IMR-90 (cell line): Measurements from ENCODE around the gene ACIN1. TPM values are rescaled to one million over a fixed set of nuclear protein-coding genes. Genes with fewer than 3 reads are reported as not detected.

Source experiments
- ATAC-seq: fragments of 200-7000 bp; cut with Tn5 transposase; 2 replicates; pipeline ENCODE4 v1.9.1; 2020; ENCODE audit warnings: low read depth, mild to moderate bottlenecking, moderate library complexity
- BruUV-seq: library from RNA; stranded (reverse); fragments of 400-500 nt; replicated peaks from 2 replicates; lab custom pipeline; 2021; lab: Mats Ljungman, UMichigan
- CTCF ChIA-PET: fragments of 300-600 bp; formaldehyde crosslinking; extraction: SDS; loops from one replicate; lab custom pipeline; 2021; ENCODE audit warnings: antibody characterized with exemption; lab: Yijun Ruan, JAX
- POLR2A ChIA-PET: fragments of 300-600 bp; sonication (Branson Sonifier 250); formaldehyde crosslinking; loops from one replicate; lab custom pipeline; 2022; ENCODE audit warnings: antibody characterized with exemption; ENCODE audit not compliant: unreplicated experiment; lab: Charles Lee
- DNase-seq: peaks from one replicate; pipeline ENCODE4 v3.0.0; 2013
- H2AFZ ChIP-seq: replicated peaks from 2 replicates; pipeline ENCODE3; 2013; ENCODE audit warnings: low read length, mild to moderate bottlenecking; ENCODE audit not compliant: poor library complexity
- H2AK5ac ChIP-seq: 2 replicates; pipeline ENCODE4 v1.6.1; 2013; ENCODE audit warnings: low read depth, low read length, inconsistent platforms
- H2AK9ac ChIP-seq: replicated peaks from 2 replicates; pipeline ENCODE3; 2013; ENCODE audit warnings: mild to moderate bottlenecking, low read depth, low read length, moderate library complexity; ENCODE audit not compliant: poor library complexity
- H2BK120ac ChIP-seq: 2 replicates; pipeline ENCODE4 v1.6.1; 2013; ENCODE audit warnings: low read depth, low read length, inconsistent platforms
- H2BK15ac ChIP-seq: 3 replicates; pipeline ENCODE4 v1.6.1; 2013; ENCODE audit warnings: low read depth, low read length, inconsistent platforms
- H2BK20ac ChIP-seq: 2 replicates; pipeline ENCODE4 v1.6.1; 2013; ENCODE audit warnings: low read depth, mild to moderate bottlenecking, inconsistent platforms, low read length, moderate library complexity
- H2BK5ac ChIP-seq: 2 replicates; pipeline ENCODE4 v1.6.1; 2013; ENCODE audit warnings: mild to moderate bottlenecking, low read depth, low read length, inconsistent platforms; ENCODE audit not compliant: poor library complexity, severe bottlenecking
- H3K14ac ChIP-seq: replicated peaks from 2 replicates; pipeline ENCODE4 v1.6.1; 2013; ENCODE audit warnings: low read depth, low read length, inconsistent platforms
- H3K18ac ChIP-seq: 2 replicates; pipeline ENCODE4 v1.6.1; 2013; ENCODE audit warnings: low read depth, low read length, control low read depth
- H3K23ac ChIP-seq: 2 replicates; pipeline ENCODE4 v1.6.1; 2013; ENCODE audit warnings: low read depth, low read length, inconsistent platforms
- H3K27ac ChIP-seq: 2 replicates; pipeline ENCODE4 v1.5.1; 2013; ENCODE audit warnings: mild to moderate bottlenecking, control low read depth, low read length; ENCODE audit not compliant: insufficient read depth
- H3K27me3 ChIP-seq: 2 replicates; pipeline ENCODE4 v1.6.1; 2013; ENCODE audit warnings: low read length; ENCODE audit not compliant: control insufficient read depth, insufficient read depth
- H3K36me3 ChIP-seq: 2 replicates; pipeline ENCODE4 v1.6.1; 2013; ENCODE audit warnings: low read length, mixed read lengths; ENCODE audit not compliant: control insufficient read depth, insufficient read depth
- H3K4ac ChIP-seq: 2 replicates; pipeline ENCODE4 v1.6.1; 2013; ENCODE audit warnings: low read depth, low read length, inconsistent platforms
- H3K4me1 ChIP-seq: 2 replicates; pipeline ENCODE4 v1.6.1; 2013; ENCODE audit warnings: low read length, mixed read lengths; ENCODE audit not compliant: control insufficient read depth, insufficient read depth
- H3K4me2 ChIP-seq: 2 replicates; pipeline ENCODE4 v1.6.1; 2013; ENCODE audit warnings: low read depth, mild to moderate bottlenecking, control low read depth, low read length, moderate library complexity
- H3K4me3 ChIP-seq: 2 replicates; pipeline ENCODE4 v1.5.1; 2013; ENCODE audit warnings: low read depth, mild to moderate bottlenecking, control low read depth, low read length, moderate library complexity; ENCODE audit not compliant: insufficient read depth
- H3K56ac ChIP-seq: 2 replicates; pipeline ENCODE4 v1.6.1; 2013; ENCODE audit warnings: low read length, inconsistent platforms; ENCODE audit not compliant: insufficient read depth; ENCODE audit errors: extremely low read depth
- H3K79me1 ChIP-seq, 2 experiments: 2 replicates each; pipeline ENCODE4 v1.6.1; 2013; ENCODE audit warnings: low read length in 2 of 2, inconsistent platforms in 1 of 2, low read depth in 1 of 2
- H3K9ac ChIP-seq: 2 replicates; pipeline ENCODE4 v1.6.1; 2013; ENCODE audit warnings: low read depth, low read length, control low read depth
- H3K9me1 ChIP-seq: 2 replicates; pipeline ENCODE4 v1.6.1; 2013; ENCODE audit warnings: low read length, inconsistent platforms; ENCODE audit not compliant: insufficient read depth
- H3K9me3 ChIP-seq: 2 replicates; pipeline ENCODE4 v1.6.1; 2013; ENCODE audit warnings: low read length; ENCODE audit not compliant: control insufficient read depth, insufficient read depth
- H4K20me1 ChIP-seq: 2 replicates; pipeline ENCODE4 v1.6.1; 2013; ENCODE audit warnings: low read length, inconsistent platforms; ENCODE audit not compliant: insufficient read depth
- H4K5ac ChIP-seq: 2 replicates; pipeline ENCODE4 v1.6.1; 2013; ENCODE audit warnings: mild to moderate bottlenecking, low read depth, low read length, control low read depth
- H4K8ac ChIP-seq, 2 experiments: 2 replicates each; pipeline ENCODE4 v1.6.1; 2013; ENCODE audit warnings: low read depth in 2 of 2, low read length in 2 of 2, control low read depth in 1 of 2, inconsistent platforms in 1 of 2
- H4K91ac ChIP-seq: 2 replicates; pipeline ENCODE4 v1.6.1; 2013; ENCODE audit warnings: low read depth, low read length, inconsistent platforms; ENCODE audit not compliant: insufficient read depth
- BHLHE40 ChIP-seq: fragments of 150-350 bp; IDR thresholded peaks from 2 replicates; pipeline ENCODE4 v1.6.1; 2016; ENCODE audit warnings: mild to moderate bottlenecking, low read depth, low read length
- CEBPB ChIP-seq: IDR thresholded peaks from 2 replicates; pipeline ENCODE4 v1.6.1; 2012; ENCODE audit warnings: low read depth, low read length, improper control_type of control experiment
- CHD1 ChIP-seq: IDR thresholded peaks from 2 replicates; pipeline ENCODE4 v1.6.1; 2012; ENCODE audit warnings: low read depth, low read length, improper control_type of control experiment
- FOS ChIP-seq: fragments of 150-350 bp; IDR thresholded peaks from 2 replicates; pipeline ENCODE4 v1.6.1; 2016; ENCODE audit warnings: low read depth, low read length
- MAZ ChIP-seq: IDR thresholded peaks from 2 replicates; pipeline ENCODE4 v1.6.1; 2012; ENCODE audit warnings: low read depth, mild to moderate bottlenecking, low read length, improper control_type of control experiment, moderate library complexity, borderline replicate concordance
- MXI1 ChIP-seq: IDR thresholded peaks from 2 replicates; pipeline ENCODE4 v1.6.1; 2012; ENCODE audit warnings: low read depth, mild to moderate bottlenecking, low read length, moderate library complexity, borderline replicate concordance
- POLR2A ChIP-seq: IDR thresholded peaks from 2 replicates; pipeline ENCODE4 v1.6.1; 2012; ENCODE audit warnings: mild to moderate bottlenecking, low read depth, low read length
- RAD21 ChIP-seq: IDR thresholded peaks from 2 replicates; pipeline ENCODE4 v1.6.1; 2012; ENCODE audit warnings: low read length, improper control_type of control experiment
- RFX5 ChIP-seq: IDR thresholded peaks from 2 replicates; pipeline ENCODE4 v1.8.0; 2012; ENCODE audit warnings: low read depth, mild to moderate bottlenecking, low read length, moderate library complexity
- USF2 ChIP-seq: fragments of 150-350 bp; IDR thresholded peaks from 2 replicates; pipeline ENCODE4 v1.6.1; 2017; ENCODE audit warnings: mild to moderate bottlenecking, antibody characterized with exemption, low read length, low read depth
- WGBS, 2 experiments: methylation state at CpG; one replicate each; pipeline versions ENCODE4 v1.1.5 to v1.1.7; 2013; ENCODE audit warnings: missing lambda C conversion rate in 2 of 2; ENCODE audit not compliant: insufficient read length in 1 of 2; ENCODE audit errors: extremely low coverage in 2 of 2; 5-methylcytosine and 5-hydroxymethylcytosine counted together
- dilution Hi-C: fragments of 300-500 bp; cut with HindIII; formaldehyde crosslinking; loops from one replicate; pipeline ENCODE4 v1.14.3; 2018; ENCODE audit warnings: low sequenced_read_pairs; ENCODE audit not compliant: unreplicated experiment
- in situ Hi-C: fragments of 300-500 bp; cut with MboI; formaldehyde crosslinking; loops from 3 replicates; pipeline ENCODE4 v1.14.3; 2019; ENCODE audit warnings: low sequenced_read_pairs, inconsistent platforms, mixed read lengths
- intact Hi-C: fragments of 100-400 bp; cut with micrococcal nuclease; formaldehyde crosslinking; loops from 2 replicates; pipeline ENCODE4 v1.10.0; 2022
- polyA plus RNA-seq, 3 experiments: library from polyadenylated mRNA; depleted of rRNA; stranded (reverse); fragments of >200 nt; gene quantifications; 2 replicates each; pipeline ENCODE4 v1.2.3, GENCODE V29; 2012; ENCODE audit warnings: low replicate concordance in 1 of 3
- total RNA-seq: library from RNA; depleted of rRNA; stranded (reverse); fragments of >200 nt; gene quantifications from 2 replicates; pipeline ENCODE4 v1.2.3, GENCODE V29; 2012
- TF ChIP-seq, protein P1 (sequence below): conservative IDR thresholded peaks from 2 replicates; pipeline ENCODE4 v1.5.1; 2012; ENCODE audit warnings: mild to moderate bottlenecking, low read depth, low read length, improper control_type of control experiment

ACIN1 gene
- total and polyA plus RNA-seq, 2 of the 4 experiments (the other 2 are of a cell fraction), result 73.8 to 185 TPM

DNA sequence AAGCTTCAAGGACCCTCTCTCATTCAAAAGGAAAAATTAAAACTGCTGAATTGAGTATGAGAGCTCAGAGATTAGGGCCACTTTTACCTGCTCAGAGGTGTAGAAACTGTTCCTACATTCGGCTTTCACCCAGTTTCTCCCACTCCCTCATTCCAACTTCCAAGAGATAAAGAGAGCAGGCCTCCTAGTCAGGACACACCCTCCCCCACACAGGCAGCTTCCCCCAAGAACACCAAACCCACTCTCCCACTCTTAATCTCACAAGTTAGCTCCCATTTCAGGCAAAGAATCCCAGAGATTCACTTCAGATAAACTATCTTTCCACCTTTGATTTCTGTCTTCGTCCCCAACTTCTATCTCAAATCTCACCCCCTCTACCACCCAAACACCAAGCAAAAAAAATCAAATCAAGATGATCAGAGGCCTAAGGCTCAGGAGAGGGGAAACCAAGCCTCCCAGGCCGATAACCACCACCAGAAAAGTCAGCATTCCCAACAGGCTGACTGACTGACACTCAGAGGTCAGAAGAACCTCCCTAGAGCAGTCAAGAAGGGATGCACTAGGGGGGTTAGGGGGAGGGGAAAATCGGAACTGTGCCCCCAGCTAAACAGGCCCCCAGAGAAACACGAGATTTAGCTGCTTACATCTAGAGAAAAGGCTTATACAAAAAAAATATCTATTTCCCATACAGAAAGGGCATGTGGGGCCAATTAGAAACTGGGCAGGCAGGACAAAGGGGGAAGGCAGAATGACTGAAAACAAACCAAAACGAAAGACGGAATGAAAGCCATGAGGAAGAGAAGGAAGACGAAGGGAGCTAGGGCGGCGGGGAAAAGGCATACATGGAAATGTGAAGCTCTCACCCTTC, 24.4 kb downstream of the ACIN1 start (continued):
- TF ChIP-seq RAD21 (no peak), RFX5 (no peak), CEBPB (no peak)

- ChIA-PET CTCF (interaction anchor here (0.5 to 1.8 kb wide), 28 partner anchors 8 to 152 kb away, joined by 3 to 21 read pairs (median 4); partner anchors contain the start of genes ACIN1, C14orf119, CDH24 and CEBPE), POLR2A (interaction anchor here (0.5 kb wide), 1 partner anchor 54 kb away, joined by 8 read pairs; no protein-coding TSS in a partner anchor)
- no peak overlapping the region for H2BK120ac ChIP-seq
- H2AK9ac ChIP-seq, result peak overlapping the region; percentile 30
- H2AFZ ChIP-seq, result no peak overlapping the region
- H3K79me1 ChIP-seq, result peaks cover 17 to 66% of the 10 kb centered on the region in 2 experiments
- intact Hi-C loops, result loop anchor here (1.0 kb wide), 1 partner anchor 40 kb away; no protein-coding TSS in a partner anchor
- WGBS, 2 experiments, result no CpG with 5 or more reads among the region's 4 CpGs
- H3K4ac ChIP-seq, result 0 out of 2 replicates have a peak overlapping the region, but pooled peaks have one; percentile 15
- no peak overlapping the region; a peak in 1 of 4 replicates for H4K8ac ChIP-seq
- H3K4me1 ChIP-seq, result peaks cover 13% of the 10 kb centered on the region
- no peak overlapping the region for H3K56ac ChIP-seq
- H4K5ac ChIP-seq, result no peak overlapping the region
- no peak for ATAC-seq
- H3K4me2 ChIP-seq, result no peak overlapping the region; the same call in 1 of the 2 replicates
- H2BK15ac ChIP-seq, result no peak overlapping the region
- H4K20me1 ChIP-seq, result peaks cover 46% of the 10 kb centered on the region
- H3K9ac ChIP-seq, result 0 out of 2 replicates have a peak overlapping the region, but pooled peaks have one; percentile 18
- BruUV-seq, result no TSS peak
- peaks cover 5% of the 10 kb centered on the region; the same call in 1 of the 2 replicates for H3K9me1 ChIP-seq
- H3K14ac ChIP-seq, result peak overlapping the region; percentile 55; the same call in 1 of the 2 replicates
- TF ChIP-seq CHD1, result no peak
- TF ChIP-seq FOS, result no peak
- TF ChIP-seq, protein P1, sequence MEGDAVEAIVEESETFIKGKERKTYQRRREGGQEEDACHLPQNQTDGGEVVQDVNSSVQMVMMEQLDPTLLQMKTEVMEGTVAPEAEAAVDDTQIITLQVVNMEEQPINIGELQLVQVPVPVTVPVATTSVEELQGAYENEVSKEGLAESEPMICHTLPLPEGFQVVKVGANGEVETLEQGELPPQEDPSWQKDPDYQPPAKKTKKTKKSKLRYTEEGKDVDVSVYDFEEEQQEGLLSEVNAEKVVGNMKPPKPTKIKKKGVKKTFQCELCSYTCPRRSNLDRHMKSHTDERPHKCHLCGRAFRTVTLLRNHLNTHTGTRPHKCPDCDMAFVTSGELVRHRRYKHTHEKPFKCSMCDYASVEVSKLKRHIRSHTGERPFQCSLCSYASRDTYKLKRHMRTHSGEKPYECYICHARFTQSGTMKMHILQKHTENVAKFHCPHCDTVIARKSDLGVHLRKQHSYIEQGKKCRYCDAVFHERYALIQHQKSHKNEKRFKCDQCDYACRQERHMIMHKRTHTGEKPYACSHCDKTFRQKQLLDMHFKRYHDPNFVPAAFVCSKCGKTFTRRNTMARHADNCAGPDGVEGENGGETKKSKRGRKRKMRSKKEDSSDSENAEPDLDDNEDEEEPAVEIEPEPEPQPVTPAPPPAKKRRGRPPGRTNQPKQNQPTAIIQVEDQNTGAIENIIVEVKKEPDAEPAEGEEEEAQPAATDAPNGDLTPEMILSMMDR, result no peak
- no peak for TF ChIP-seq RAD21
- TF ChIP-seq USF2, result no peak
- TF ChIP-seq BHLHE40, result no peak
- no peak for TF ChIP-seq MXI1
- TF ChIP-seq POLR2A, result no peak
- no peak for TF ChIP-seq CEBPB
- TF ChIP-seq MAZ, result no peak
- peak overlapping the region; percentile 10; the same call in 1 of the 2 replicates for H2AK5ac ChIP-seq
- dilution Hi-C loops, result no loop called here
- H2BK5ac ChIP-seq, result no peak overlapping the region
- H3K18ac ChIP-seq, result no peak overlapping the region
- H3K27me3 ChIP-seq, result no peaks in the 10 kb centered on the region
- DNase-seq, result no peak
- no peak overlapping the region for H3K4me3 ChIP-seq
- no peak overlapping the region for H2BK20ac ChIP-seq
- peaks cover 40% of the 10 kb centered on the region for H3K36me3 ChIP-seq
- in situ Hi-C loops, result loop anchor here (5.0 to 10.0 kb wide), 2 partner anchors 33 to 515 kb away; partner anchors contain the start of gene CIROP
- no peaks in the 10 kb centered on the region for H3K9me3 ChIP-seq
- H3K27ac ChIP-seq, result peak overlapping the region; percentile 14
- peak overlapping the region; percentile 83 for H3K23ac ChIP-seq
- H4K91ac ChIP-seq, result no peak overlapping the region
These were observed 25.5 kb downstream of the ACIN1 start for GRCh38 chr14:23069413-23069806.
